Nephron progenitor cell (in vitro differentiated cells): ENCODE data around the gene ZSWIM6.

ENCODE experiments used
- DNase-seq: peaks from one replicate; pipeline ENCODE4 v3.0.0; 2021
- H3K27ac Mint-ChIP-seq: 2 replicates; pipeline ENCODE4 v1.8.0; 2021; ENCODE audit warnings: mild to moderate bottlenecking, moderate library complexity, mixed read lengths
- H3K27me3 Mint-ChIP-seq: 2 replicates; pipeline ENCODE4 v1.8.0; 2021; ENCODE audit warnings: mild to moderate bottlenecking, low read depth, mixed read lengths; ENCODE audit not compliant: poor library complexity
- H3K36me3 Mint-ChIP-seq: 2 replicates; pipeline ENCODE4 v1.8.0; 2021; ENCODE audit warnings: low read depth, mixed read lengths
- H3K4me1 Mint-ChIP-seq: 2 replicates; pipeline ENCODE4 v1.8.0; 2021; ENCODE audit warnings: mixed read lengths
- H3K4me3 Mint-ChIP-seq: 2 replicates; pipeline ENCODE4 v1.8.0; 2021; ENCODE audit warnings: mild to moderate bottlenecking, moderate library complexity, mixed read lengths
- H3K9me3 Mint-ChIP-seq: 2 replicates; pipeline ENCODE4 v1.8.0; 2021; ENCODE audit warnings: mild to moderate bottlenecking, moderate library complexity, mixed read lengths
- CTCF ChIP-seq: fragments of 200-600 bp; sonication (generic); IDR thresholded peaks from 2 replicates; pipeline ENCODE4 v1.5.0; 2021; ENCODE audit warnings: antibody characterized with exemption

ZSWIM6 gene

GRCh38 chr5:61449804-61450492 lies 117.9 kb downstream of the ZSWIM6 start:
- H3K36me3 Mint-ChIP-seq = peaks cover 49% of the 10 kb centered on the region
- peaks cover 37% of the 10 kb centered on the region for H3K9me3 Mint-ChIP-seq
- H3K27ac Mint-ChIP-seq = peak overlapping the region; percentile 72
- no peak for DNase-seq
- no peak for TF ChIP-seq CTCF
- no peak overlapping the region for H3K4me3 Mint-ChIP-seq
- H3K27me3 Mint-ChIP-seq = no peaks in the 10 kb centered on the region
- peaks cover 19% of the 10 kb centered on the region for H3K4me1 Mint-ChIP-seq

DNA sequence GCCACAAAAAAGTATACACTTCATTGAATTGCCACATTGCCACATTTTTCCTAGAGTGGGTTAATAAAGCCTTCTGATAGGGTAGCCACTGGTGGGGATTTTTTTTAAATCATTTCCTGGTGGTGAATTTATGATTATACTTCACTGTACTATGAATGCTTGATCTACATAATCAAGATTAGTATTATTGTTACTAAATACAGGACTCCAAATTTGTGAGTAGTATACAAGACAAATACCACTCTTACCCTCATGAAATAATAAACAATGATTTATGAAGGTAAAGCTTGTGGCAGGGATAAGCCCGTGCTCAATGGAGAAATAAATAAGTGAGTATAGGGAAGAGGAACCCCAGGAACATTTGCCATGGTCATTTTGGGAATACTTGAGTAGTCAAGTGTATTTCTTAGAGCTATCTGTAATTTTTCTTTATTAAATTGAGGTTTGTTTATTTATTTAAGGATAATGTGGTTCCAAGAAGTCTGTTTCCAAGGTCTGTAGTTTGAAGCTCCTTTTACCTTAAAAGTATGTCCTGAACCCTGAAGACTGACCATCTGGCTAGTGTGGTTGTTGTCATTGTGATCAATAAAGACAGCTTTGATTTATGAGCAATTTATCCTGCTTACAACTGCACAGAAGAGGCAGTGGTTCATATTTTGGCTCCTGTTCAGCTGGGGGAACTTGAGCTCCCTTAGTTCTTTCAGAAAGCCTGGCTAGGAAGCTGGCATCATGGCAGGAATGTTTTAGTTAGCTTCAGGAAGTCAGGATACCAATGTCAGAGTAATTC lies 118.6 kb downstream of the ZSWIM6 start:
- peaks cover 30% of the 10 kb centered on the region for H3K9me3 Mint-ChIP-seq
- no peak for DNase-seq
- no peak for TF ChIP-seq CTCF
- no peaks in the 10 kb centered on the region for H3K27me3 Mint-ChIP-seq
- no peak overlapping the region for H3K4me3 Mint-ChIP-seq
- H3K36me3 Mint-ChIP-seq = peaks cover 42% of the 10 kb centered on the region
- peaks cover 23% of the 10 kb centered on the region for H3K4me1 Mint-ChIP-seq
- H3K27ac Mint-ChIP-seq = no peak overlapping the region

DNA sequence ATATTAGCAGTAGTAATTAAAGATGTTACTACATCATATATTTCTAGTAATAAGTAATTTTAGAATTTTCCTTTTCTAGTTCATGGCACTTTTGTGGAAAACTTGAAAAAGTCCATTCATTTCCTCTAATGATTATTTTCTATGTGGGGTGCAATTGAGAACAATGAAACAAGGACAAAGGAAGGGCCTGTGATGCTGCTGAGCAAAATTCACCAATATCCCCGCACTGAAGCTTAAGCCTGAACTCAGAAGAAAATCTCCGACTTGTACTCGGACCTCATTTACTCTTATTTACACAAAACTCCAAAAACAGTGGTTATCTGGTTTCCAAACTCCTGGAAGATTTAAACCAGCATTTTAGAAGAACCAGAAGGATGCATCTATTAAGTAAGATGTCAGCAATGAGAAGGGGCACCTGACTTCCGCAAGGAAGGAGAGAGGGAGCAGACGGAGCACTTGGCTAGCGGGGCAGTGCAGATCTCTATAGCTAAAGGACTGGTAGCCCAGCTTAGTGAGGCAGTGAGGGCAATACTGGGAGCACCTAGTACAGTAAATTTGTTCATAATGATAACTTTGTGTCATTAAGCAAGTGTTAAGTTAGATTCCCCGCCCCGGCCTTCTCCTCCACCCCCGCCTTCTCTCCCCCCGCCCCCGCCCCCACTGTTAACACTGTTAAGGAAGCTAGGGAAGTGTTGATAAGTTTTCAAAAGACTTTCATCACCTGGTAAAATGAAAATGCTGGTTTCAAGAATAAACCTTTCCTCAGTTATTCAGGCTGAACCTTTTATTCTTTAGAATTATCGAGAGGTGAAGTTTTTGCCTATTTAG lies 123.3 kb downstream of the ZSWIM6 start:
- H3K4me3 Mint-ChIP-seq = no peak overlapping the region
- H3K27ac Mint-ChIP-seq = no peak overlapping the region
- H3K4me1 Mint-ChIP-seq = peaks cover 22% of the 10 kb centered on the region
- no peak for DNase-seq
- TF ChIP-seq CTCF = no peak
- peaks cover 20% of the 10 kb centered on the region for H3K36me3 Mint-ChIP-seq
- no peaks in the 10 kb centered on the region for H3K9me3 Mint-ChIP-seq
- no peaks in the 10 kb centered on the region for H3K27me3 Mint-ChIP-seq

DNA sequence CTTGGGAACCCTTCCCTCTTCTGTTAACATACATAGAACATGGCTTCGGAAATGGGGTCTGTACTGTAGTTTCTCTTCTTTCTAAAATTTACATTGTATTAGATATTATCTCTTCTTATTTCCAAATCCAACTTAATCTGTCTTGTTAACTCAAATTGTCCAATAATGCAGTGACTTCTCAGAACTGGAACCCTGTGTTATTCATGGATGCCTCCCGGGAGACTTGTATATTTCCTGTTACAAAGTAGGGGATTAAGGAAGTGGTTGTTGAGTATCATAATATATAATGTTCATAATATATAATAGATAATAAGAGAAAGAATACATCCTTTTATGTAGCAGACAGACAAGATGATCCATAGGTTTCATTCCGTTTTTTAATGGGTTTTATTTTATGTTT lies 128.4 kb downstream of the ZSWIM6 start:
- DNase-seq = no peak
- H3K27ac Mint-ChIP-seq = no peak overlapping the region
- no peaks in the 10 kb centered on the region for H3K9me3 Mint-ChIP-seq
- no peak for TF ChIP-seq CTCF
- H3K36me3 Mint-ChIP-seq = peaks cover 12% of the 10 kb centered on the region
- no peaks in the 10 kb centered on the region for H3K27me3 Mint-ChIP-seq
- peaks cover 22% of the 10 kb centered on the region for H3K4me1 Mint-ChIP-seq
- H3K4me3 Mint-ChIP-seq = no peak overlapping the region

GRCh38 chr5:61461417-61461816 lies 129.4 kb downstream of the ZSWIM6 start:
- Mint-ChIP-seq H3K9me3 (no peaks in the 10 kb centered on the region), H3K4me3 (no peak overlapping the region), H3K27ac (no peak overlapping the region), H3K4me1 (peaks cover 22% of the 10 kb centered on the region), H3K36me3 (peaks cover 12% of the 10 kb centered on the region), H3K27me3 (no peaks in the 10 kb centered on the region)
- TF ChIP-seq CTCF = no peak
- DNase-seq = no peak
